SU-DHL-6 (cell line): Measurements from ENCODE around the gene TBX2.

Source experiments
- H2AFZ ChIP-seq: fragments of 200-600 bp; sonication (generic); 2 replicates; pipeline ENCODE4 v1.6.1; 2014; ENCODE audit warnings: low read depth, mild to moderate bottlenecking, moderate library complexity, mixed read lengths, antibody characterized with exemption, low read length; ENCODE audit not compliant: severe bottlenecking
- H3F3A ChIP-seq: fragments of 200-600 bp; shearing (Covaris generic); 2 replicates; pipeline ENCODE4 v1.6.0; 2016; ENCODE audit warnings: antibody characterized with exemption, mild to moderate bottlenecking; ENCODE audit not compliant: insufficient read depth
- H3K27ac ChIP-seq: fragments of 200-600 bp; sonication (generic); 2 replicates; pipeline ENCODE4 v1.5.1; 2016; ENCODE audit warnings: low read depth, mild to moderate bottlenecking, low read length, moderate library complexity, mixed read lengths
- H3K27me3 ChIP-seq: fragments of 200-600 bp; sonication (generic), shearing (Covaris generic); 2 replicates; pipeline ENCODE4 v1.6.0; 2014; ENCODE audit warnings: mild to moderate bottlenecking, low read length
- H3K36me3 ChIP-seq: fragments of 200-600 bp; sonication (generic); 2 replicates; pipeline ENCODE4 v1.6.1; 2014; ENCODE audit warnings: mild to moderate bottlenecking, low read length, mixed read lengths
- H3K4me2 ChIP-seq: fragments of 300-600, 200-600 bp; shearing (Covaris generic), sonication (generic); 2 replicates; pipeline ENCODE4 v1.6.0; 2014; ENCODE audit warnings: low read length, low read depth, mild to moderate bottlenecking; ENCODE audit not compliant: poor library complexity, severe bottlenecking
- H3K4me3 ChIP-seq: fragments of 200-600 bp; sonication (generic); 2 replicates; pipeline ENCODE4 v1.5.1; 2014; ENCODE audit warnings: antibody characterized with exemption, low read length, mild to moderate bottlenecking, mixed read lengths; ENCODE audit not compliant: insufficient read depth, poor library complexity, severe bottlenecking
- H3K79me2 ChIP-seq: fragments of 200-600 bp; sonication (generic); 2 replicates; pipeline ENCODE4 v1.6.1; 2014; ENCODE audit warnings: mild to moderate bottlenecking, low read length, moderate library complexity; ENCODE audit not compliant: insufficient read depth
- H3K9ac ChIP-seq: fragments of 200-600 bp; sonication (generic); 2 replicates; pipeline ENCODE4 v1.7.0; 2014; ENCODE audit warnings: mild to moderate bottlenecking, low read length
- H3K9me2 ChIP-seq: fragments of 200-600 bp; sonication (generic); replicated peaks from 2 replicates; pipeline ENCODE4 v1.6.1; 2014; ENCODE audit warnings: low read length; ENCODE audit not compliant: insufficient read depth
- H3K9me3 ChIP-seq: fragments of 200-600 bp; sonication (generic); 2 replicates; pipeline ENCODE4 v1.6.1; 2014; ENCODE audit warnings: low read length, mixed read lengths; ENCODE audit not compliant: insufficient read depth
- H4K20me1 ChIP-seq: fragments of 200-600 bp; sonication (generic); 2 replicates; pipeline ENCODE4 v1.6.1; 2014; ENCODE audit warnings: low read depth, mild to moderate bottlenecking, antibody characterized with exemption, low read length, moderate library complexity, mixed read lengths
- CTCF ChIP-seq: fragments of 200-600 bp; sonication (generic); IDR thresholded peaks from one replicate; pipeline ENCODE4 v1.5.1; 2017; ENCODE audit warnings: antibody characterized with exemption, mild to moderate bottlenecking, low read length, moderate library complexity; ENCODE audit not compliant: insufficient read depth, poor library complexity, severe bottlenecking
- EZH2phosphoT487 ChIP-seq: fragments of 200-600 bp; sonication (generic), shearing (Covaris generic); conservative IDR thresholded peaks from 2 replicates; pipeline ENCODE4 v1.6.1; 2018; ENCODE audit warnings: mild to moderate bottlenecking, antibody characterized with exemption, low read length, moderate library complexity, mixed read lengths

The TBX2 gene

GRCh38 chr17:61421460-61421859, 21.8 kb downstream of the TBX2 start:
- H3K79me2 ChIP-seq, result no peaks in the 10 kb centered on the region
- H3K9ac ChIP-seq, result no peak overlapping the region
- H3K4me2 ChIP-seq, result no peak overlapping the region
- TF ChIP-seq EZH2phosphoT487, result no peak
- no peak for TF ChIP-seq CTCF
- no peaks in the 10 kb centered on the region for H3K9me2 ChIP-seq
- H2AFZ ChIP-seq, result no peak overlapping the region
- no peaks in the 10 kb centered on the region for H3F3A ChIP-seq
- H3K27ac ChIP-seq, result no peak overlapping the region
- H3K9me3 ChIP-seq, result no peaks in the 10 kb centered on the region
- H3K27me3 ChIP-seq, result no peaks in the 10 kb centered on the region
- no peak overlapping the region for H3K4me3 ChIP-seq
- no peaks in the 10 kb centered on the region for H4K20me1 ChIP-seq
- no peaks in the 10 kb centered on the region for H3K36me3 ChIP-seq

GRCh38 chr17:61422116-61422799, 22.6 kb downstream of the TBX2 start:
- no peak overlapping the region for H3K27ac ChIP-seq
- no peak overlapping the region for H3K9ac ChIP-seq
- no peaks in the 10 kb centered on the region for H3K9me2 ChIP-seq
- H3K4me2 ChIP-seq, result no peak overlapping the region
- H3K4me3 ChIP-seq, result no peak overlapping the region
- no peak for TF ChIP-seq CTCF
- no peak for TF ChIP-seq EZH2phosphoT487
- H4K20me1 ChIP-seq, result no peaks in the 10 kb centered on the region
- H3K27me3 ChIP-seq, result no peaks in the 10 kb centered on the region
- H3K36me3 ChIP-seq, result no peaks in the 10 kb centered on the region
- no peaks in the 10 kb centered on the region for H3F3A ChIP-seq
- no peaks in the 10 kb centered on the region for H3K9me3 ChIP-seq
- H3K79me2 ChIP-seq, result no peaks in the 10 kb centered on the region
- no peak overlapping the region for H2AFZ ChIP-seq

GRCh38 chr17:61422869-61423268, 23.2 kb downstream of the TBX2 start:
- Histone ChIP-seq H3K9me2 (no peaks in the 10 kb centered on the region), H3K36me3 (no peaks in the 10 kb centered on the region), H3K9me3 (no peaks in the 10 kb centered on the region), H3K79me2 (no peaks in the 10 kb centered on the region), H2AFZ (no peak overlapping the region), H3K4me3 (no peak overlapping the region), H3K27ac (no peak overlapping the region), H3K4me2 (no peak overlapping the region), H3K9ac (no peak overlapping the region), H3F3A (no peaks in the 10 kb centered on the region), H4K20me1 (no peaks in the 10 kb centered on the region), H3K27me3 (no peaks in the 10 kb centered on the region)
- no peak for TF ChIP-seq EZH2phosphoT487
- no peak for TF ChIP-seq CTCF
